ENCODE results near the gene MTG2. TPM values are rescaled to one million over a fixed set of nuclear protein-coding genes. Genes with fewer than 3 reads are reported as not detected.

MTG2 gene
- total RNA-seq, 1 experiment from 2014 or later = 27.9 TPM

DNA sequence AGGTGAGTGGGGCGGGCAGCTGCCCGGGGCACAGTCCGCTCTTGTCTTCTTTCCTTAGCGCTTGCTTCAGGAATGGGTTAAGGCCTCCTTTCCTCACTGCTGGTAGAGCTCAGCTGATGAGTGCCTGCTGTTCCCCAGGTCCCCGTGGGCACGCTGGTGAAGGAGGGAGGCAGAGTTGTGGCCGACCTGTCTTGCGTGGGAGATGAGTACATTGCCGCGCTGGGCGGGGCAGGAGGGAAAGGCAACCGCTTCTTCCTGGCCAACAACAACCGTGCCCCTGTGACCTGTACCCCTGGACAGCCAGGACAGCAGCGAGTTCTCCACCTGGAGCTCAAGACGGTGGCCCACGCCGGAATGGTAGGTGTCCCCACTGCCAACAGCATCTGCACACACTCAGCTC, 15.7 kb downstream of the MTG2 start (continued):
- TF ChIP-seq, protein P1, sequence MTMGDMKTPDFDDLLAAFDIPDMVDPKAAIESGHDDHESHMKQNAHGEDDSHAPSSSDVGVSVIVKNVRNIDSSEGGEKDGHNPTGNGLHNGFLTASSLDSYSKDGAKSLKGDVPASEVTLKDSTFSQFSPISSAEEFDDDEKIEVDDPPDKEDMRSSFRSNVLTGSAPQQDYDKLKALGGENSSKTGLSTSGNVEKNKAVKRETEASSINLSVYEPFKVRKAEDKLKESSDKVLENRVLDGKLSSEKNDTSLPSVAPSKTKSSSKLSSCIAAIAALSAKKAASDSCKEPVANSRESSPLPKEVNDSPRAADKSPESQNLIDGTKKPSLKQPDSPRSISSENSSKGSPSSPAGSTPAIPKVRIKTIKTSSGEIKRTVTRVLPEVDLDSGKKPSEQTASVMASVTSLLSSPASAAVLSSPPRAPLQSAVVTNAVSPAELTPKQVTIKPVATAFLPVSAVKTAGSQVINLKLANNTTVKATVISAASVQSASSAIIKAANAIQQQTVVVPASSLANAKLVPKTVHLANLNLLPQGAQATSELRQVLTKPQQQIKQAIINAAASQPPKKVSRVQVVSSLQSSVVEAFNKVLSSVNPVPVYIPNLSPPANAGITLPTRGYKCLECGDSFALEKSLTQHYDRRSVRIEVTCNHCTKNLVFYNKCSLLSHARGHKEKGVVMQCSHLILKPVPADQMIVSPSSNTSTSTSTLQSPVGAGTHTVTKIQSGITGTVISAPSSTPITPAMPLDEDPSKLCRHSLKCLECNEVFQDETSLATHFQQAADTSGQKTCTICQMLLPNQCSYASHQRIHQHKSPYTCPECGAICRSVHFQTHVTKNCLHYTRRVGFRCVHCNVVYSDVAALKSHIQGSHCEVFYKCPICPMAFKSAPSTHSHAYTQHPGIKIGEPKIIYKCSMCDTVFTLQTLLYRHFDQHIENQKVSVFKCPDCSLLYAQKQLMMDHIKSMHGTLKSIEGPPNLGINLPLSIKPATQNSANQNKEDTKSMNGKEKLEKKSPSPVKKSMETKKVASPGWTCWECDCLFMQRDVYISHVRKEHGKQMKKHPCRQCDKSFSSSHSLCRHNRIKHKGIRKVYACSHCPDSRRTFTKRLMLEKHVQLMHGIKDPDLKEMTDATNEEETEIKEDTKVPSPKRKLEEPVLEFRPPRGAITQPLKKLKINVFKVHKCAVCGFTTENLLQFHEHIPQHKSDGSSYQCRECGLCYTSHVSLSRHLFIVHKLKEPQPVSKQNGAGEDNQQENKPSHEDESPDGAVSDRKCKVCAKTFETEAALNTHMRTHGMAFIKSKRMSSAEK (CRISPR knock-in tag; IDR thresholded peaks at IDR 0.05; ENCODE audit: borderline replicate concordance) = no peak
- TF ChIP-seq IRF2 (CRISPR knock-in tag; IDR thresholded peaks at IDR 0.05; ENCODE audit: borderline replicate concordance, low read depth) = no peak

DNA sequence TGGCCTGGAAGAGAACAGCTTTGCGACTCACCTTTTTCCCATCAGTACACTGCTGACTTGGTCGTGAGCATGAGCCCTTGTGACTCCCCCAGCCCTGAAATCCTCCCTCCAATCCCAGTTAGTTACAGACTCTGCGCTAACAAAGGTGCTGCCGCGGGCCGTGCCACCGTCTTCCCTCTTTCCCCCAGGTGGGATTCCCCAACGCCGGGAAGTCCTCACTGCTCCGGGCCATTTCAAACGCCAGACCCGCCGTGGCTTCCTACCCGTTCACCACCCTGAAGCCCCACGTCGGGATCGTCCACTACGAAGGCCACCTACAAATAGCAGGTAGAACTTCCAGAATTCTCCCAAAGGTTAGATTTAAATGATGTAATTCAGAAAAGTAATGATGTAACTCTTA, 16.1 kb downstream of the MTG2 start:
- Mint-ChIP-seq H3K36me3 (peaks cover 43% of the 10 kb centered on the region), H3K27ac (no peak overlapping the region), H3K4me3 (no peak overlapping the region), H3K27me3 (ENCODE audit: low read depth) (no peaks in the 10 kb centered on the region), H3K9me3 (no peaks in the 10 kb centered on the region), H3K4me1 (no peaks in the 10 kb centered on the region)
- ChIA-PET CTCF (no interaction called here), POLR2A (no interaction called here)
- no peak for DNase-seq (ENCODE audit: low spot score)
- TF ChIP-seq, protein P2, sequence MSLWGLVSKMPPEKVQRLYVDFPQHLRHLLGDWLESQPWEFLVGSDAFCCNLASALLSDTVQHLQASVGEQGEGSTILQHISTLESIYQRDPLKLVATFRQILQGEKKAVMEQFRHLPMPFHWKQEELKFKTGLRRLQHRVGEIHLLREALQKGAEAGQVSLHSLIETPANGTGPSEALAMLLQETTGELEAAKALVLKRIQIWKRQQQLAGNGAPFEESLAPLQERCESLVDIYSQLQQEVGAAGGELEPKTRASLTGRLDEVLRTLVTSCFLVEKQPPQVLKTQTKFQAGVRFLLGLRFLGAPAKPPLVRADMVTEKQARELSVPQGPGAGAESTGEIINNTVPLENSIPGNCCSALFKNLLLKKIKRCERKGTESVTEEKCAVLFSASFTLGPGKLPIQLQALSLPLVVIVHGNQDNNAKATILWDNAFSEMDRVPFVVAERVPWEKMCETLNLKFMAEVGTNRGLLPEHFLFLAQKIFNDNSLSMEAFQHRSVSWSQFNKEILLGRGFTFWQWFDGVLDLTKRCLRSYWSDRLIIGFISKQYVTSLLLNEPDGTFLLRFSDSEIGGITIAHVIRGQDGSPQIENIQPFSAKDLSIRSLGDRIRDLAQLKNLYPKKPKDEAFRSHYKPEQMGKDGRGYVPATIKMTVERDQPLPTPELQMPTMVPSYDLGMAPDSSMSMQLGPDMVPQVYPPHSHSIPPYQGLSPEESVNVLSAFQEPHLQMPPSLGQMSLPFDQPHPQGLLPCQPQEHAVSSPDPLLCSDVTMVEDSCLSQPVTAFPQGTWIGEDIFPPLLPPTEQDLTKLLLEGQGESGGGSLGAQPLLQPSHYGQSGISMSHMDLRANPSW (CRISPR knock-in tag; conservative IDR thresholded peaks at IDR 0.05; ENCODE audit: low read depth) = no peak
- TF ChIP-seq PRRX2 (CRISPR knock-in tag; IDR thresholded peaks at IDR 0.05) (no peak), ARID4B (CRISPR knock-in tag; IDR thresholded peaks at IDR 0.05; ENCODE audit: borderline replicate concordance) (no peak), ATF1 (CRISPR knock-in tag; IDR thresholded peaks at IDR 0.05) (no peak), ZNF416 (CRISPR knock-in tag; IDR thresholded peaks at IDR 0.05) (no peak), SMAD4 (CRISPR knock-in tag; IDR thresholded peaks at IDR 0.05) (no peak)
- TF ChIP-seq, protein P3, sequence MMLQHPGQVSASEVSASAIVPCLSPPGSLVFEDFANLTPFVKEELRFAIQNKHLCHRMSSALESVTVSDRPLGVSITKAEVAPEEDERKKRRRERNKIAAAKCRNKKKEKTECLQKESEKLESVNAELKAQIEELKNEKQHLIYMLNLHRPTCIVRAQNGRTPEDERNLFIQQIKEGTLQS (CRISPR knock-in tag; conservative IDR thresholded peaks at IDR 0.05) = no peak
- no peak for ATAC-seq

DNA sequence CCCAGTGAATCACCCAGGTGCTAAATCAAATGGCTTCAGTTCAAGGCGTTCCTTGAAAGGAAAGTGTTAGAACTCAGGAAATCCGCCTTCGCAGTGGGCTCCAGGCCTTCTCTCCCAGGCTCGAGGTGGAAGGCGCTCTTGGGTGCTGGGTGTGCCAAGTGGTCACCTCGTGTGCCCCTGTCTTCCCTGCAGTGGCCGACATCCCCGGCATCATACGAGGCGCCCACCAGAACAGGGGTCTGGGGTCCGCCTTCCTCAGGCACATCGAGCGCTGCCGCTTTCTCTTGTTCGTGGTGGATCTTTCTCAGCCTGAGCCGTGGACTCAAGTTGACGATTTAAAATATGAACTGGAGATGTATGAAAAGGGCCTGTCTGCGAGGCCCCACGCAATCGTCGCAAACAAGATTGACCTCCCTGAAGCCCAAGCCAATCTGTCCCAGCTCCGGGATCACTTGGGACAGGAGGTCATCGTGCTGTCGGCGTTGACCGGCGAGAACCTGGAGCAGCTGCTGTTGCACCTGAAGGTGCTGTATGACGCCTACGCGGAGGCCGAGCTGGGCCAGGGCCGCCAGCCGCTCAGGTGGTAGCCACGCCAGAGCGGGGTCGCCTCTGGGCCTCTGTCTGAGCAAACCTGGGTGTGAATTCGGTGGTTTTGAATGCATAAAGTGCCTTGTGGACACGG, 17.8 kb downstream of the MTG2 start:
- Mint-ChIP-seq H3K9me3 (no peaks in the 10 kb centered on the region), H3K4me1 (no peaks in the 10 kb centered on the region), H3K27me3 (ENCODE audit: low read depth) (no peaks in the 10 kb centered on the region), H3K4me3 (no peak overlapping the region), H3K27ac (no peak overlapping the region), H3K36me3 (peaks cover 40% of the 10 kb centered on the region)
- TF ChIP-seq USF2 (CRISPR knock-in tag; IDR thresholded peaks at IDR 0.05) = no peak
- ATAC-seq (no peak), DNase-seq (ENCODE audit: low spot score) (no peak)
- POLR2A ChIA-PET = no interaction called here
- CTCF ChIA-PET = no interaction called here

Measured in WTC11 (cell line).